GM19452 (cell line): ENCODE results near the gene SVOPL.

ENCODE experiments used
- ATAC-seq: cut with Tn5 transposase; IDR thresholded peaks from one replicate; pipeline ENCODE4 v1.9.1; 2021; ENCODE audit not compliant: unreplicated experiment

SVOPL gene

GRCh38 chr7:138565451-138566114 is 135.6 kb downstream of the SVOPL start:
- ATAC-seq = no peak

- ATAC-seq = no peak
Observed at GRCh38 chr7:138565071-138565450, 136.1 kb downstream of the SVOPL start.

- ATAC-seq = no peak
Observed at GRCh38 chr7:138564365-138564764, 136.8 kb downstream of the SVOPL start.

- no peak for ATAC-seq
Observed at GRCh38 chr7:138563808-138564207, 137.4 kb downstream of the SVOPL start.

GRCh38 chr7:138559448-138559847 is 141.7 kb downstream of the SVOPL start:
- no peak for ATAC-seq

GRCh38 chr7:138556771-138557484 is 144.2 kb downstream of the SVOPL start:
- ATAC-seq = no peak

GRCh38 chr7:138555684-138556083 is 145.5 kb downstream of the SVOPL start:
- ATAC-seq = no peak

- no peak for ATAC-seq
Observed at GRCh38 chr7:138554674-138555073, 146.5 kb downstream of the SVOPL start.

- no peak for ATAC-seq
Observed at GRCh38 chr7:138553805-138554204, 147.4 kb downstream of the SVOPL start.

GRCh38 chr7:138551102-138551501 is 150.1 kb downstream of the SVOPL start:
- ATAC-seq = no peak

- ATAC-seq = no peak
Observed at GRCh38 chr7:138550337-138550736, 150.8 kb downstream of the SVOPL start.

- ATAC-seq = no peak
Observed at GRCh38 chr7:138549082-138549481, 152.1 kb downstream of the SVOPL start.

- no peak for ATAC-seq
Observed at GRCh38 chr7:138546829-138547228, 154.3 kb downstream of the SVOPL start.

- no peak for ATAC-seq
Observed at GRCh38 chr7:138546064-138546619, 155.0 kb downstream of the SVOPL start.

GRCh38 chr7:138545123-138545522 is 156.0 kb downstream of the SVOPL start:
- no peak for ATAC-seq
